Measurements from ENCODE around the gene TPM4. TPM values are rescaled to one million over a fixed set of nuclear protein-coding genes. Genes with fewer than 3 reads are reported as not detected.
A peak's percentile ranks its signal among the peaks of the same experiment; 100 is the strongest.

TPM4 gene
- total and polyA plus RNA-seq, 2 donors (not counting 1 experiment from before 2014, with no cell fraction given) = 65.4 to 127 TPM

- H2AFZ ChIP-seq (ENCODE audit: insufficient read depth, low read depth, low read length, poor library complexity, severe bottlenecking) = peak overlapping the region; percentile 20
- CTCF ChIA-PET = interaction anchor here (0.6 to 7.4 kb wide), 6 partner anchors 10 to 764 kb away, joined by 3 to 74 read pairs (median 6); partner anchors contain the start of gene FAM32A
- H3K9me3 ChIP-seq (ENCODE audit: control extremely low read depth in 1 of 3, control insufficient read depth in 2 of 3, insufficient read depth in 1 of 3, low read length in 2 of 3) = no peaks in the 10 kb centered on the region
- H3K9me3 Mint-ChIP-seq (ENCODE audit: insufficient read depth) = no peaks in the 10 kb centered on the region
- TF ChIP-seq, protein P1, sequence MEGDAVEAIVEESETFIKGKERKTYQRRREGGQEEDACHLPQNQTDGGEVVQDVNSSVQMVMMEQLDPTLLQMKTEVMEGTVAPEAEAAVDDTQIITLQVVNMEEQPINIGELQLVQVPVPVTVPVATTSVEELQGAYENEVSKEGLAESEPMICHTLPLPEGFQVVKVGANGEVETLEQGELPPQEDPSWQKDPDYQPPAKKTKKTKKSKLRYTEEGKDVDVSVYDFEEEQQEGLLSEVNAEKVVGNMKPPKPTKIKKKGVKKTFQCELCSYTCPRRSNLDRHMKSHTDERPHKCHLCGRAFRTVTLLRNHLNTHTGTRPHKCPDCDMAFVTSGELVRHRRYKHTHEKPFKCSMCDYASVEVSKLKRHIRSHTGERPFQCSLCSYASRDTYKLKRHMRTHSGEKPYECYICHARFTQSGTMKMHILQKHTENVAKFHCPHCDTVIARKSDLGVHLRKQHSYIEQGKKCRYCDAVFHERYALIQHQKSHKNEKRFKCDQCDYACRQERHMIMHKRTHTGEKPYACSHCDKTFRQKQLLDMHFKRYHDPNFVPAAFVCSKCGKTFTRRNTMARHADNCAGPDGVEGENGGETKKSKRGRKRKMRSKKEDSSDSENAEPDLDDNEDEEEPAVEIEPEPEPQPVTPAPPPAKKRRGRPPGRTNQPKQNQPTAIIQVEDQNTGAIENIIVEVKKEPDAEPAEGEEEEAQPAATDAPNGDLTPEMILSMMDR (IDR thresholded peaks at IDR 0.05) = no peak
- no peak for TF ChIP-seq EZH2 (IDR thresholded peaks at IDR 0.05; ENCODE audit: borderline replicate concordance, insufficient read depth, low read depth, low read length, poor library complexity, severe bottlenecking)
- H3K4me3 Mint-ChIP-seq = peak overlapping the region; percentile 88
- WGBS (ENCODE audit: insufficient coverage) = under 1% methylated on average over 50 of the region's 56 CpGs
- peak overlapping the region; percentile 84 for H3K4me2 ChIP-seq (replicated peaks; ENCODE audit: low read depth, low read length, poor library complexity, severe bottlenecking)
- H3K27ac ChIP-seq (ENCODE audit: low read length in 2 of 2) = peak overlapping the region; percentile 80 to 91
- intact Hi-C loops (cut with micrococcal nuclease) = loop anchor here (10.0 kb wide), 1 partner anchor 308 kb away; no protein-coding TSS in a partner anchor
- no peaks in the 10 kb centered on the region for H3K27me3 Mint-ChIP-seq
- POLR2A ChIA-PET = interaction anchor here (0.6 to 2.4 kb wide), 9 partner anchors 14 to 630 kb away, joined by 3 to 15 read pairs (median 5); partner anchors contain the start of genes HSH2D and RAB8A
- H4K20me1 ChIP-seq (ENCODE audit: control insufficient read depth, insufficient read depth, low read length, poor library complexity, severe bottlenecking) = peaks cover 19% of the 10 kb centered on the region
- peak overlapping the region; percentile 94 for H3K27ac Mint-ChIP-seq
- peaks cover 0 to 11% of the 10 kb centered on the region in 2 experiments for H3K36me3 ChIP-seq (replicated peaks in 1 of 2; ENCODE audit: control extremely low read depth in 1 of 2, control insufficient read depth in 1 of 2, extremely low read depth in 1 of 2, insufficient read depth in 2 of 2, low read length in 1 of 2)
- peak overlapping the region; percentile 56 to 86 (median 73) for H3K4me3 ChIP-seq (ENCODE audit: control extremely low read depth in 1 of 5, extremely low read depth in 1 of 5, insufficient read depth in 1 of 5, low read depth in 2 of 5, low read length in 4 of 5)
- peaks cover 55% of the 10 kb centered on the region for H3K79me2 ChIP-seq (ENCODE audit: control insufficient read depth, insufficient read depth, low read length)
- H3K9ac ChIP-seq (ENCODE audit: low read length) = peak overlapping the region; percentile 84
- no peaks in the 10 kb centered on the region for H3K27me3 ChIP-seq (replicated peaks in 1 of 4; ENCODE audit: control extremely low read depth in 1 of 4, control insufficient read depth in 3 of 4, insufficient read depth in 4 of 4, low read length in 3 of 4)
- H3K4me1 ChIP-seq (ENCODE audit: control insufficient read depth in 2 of 2, insufficient read depth in 2 of 2, low read length in 2 of 2) = peaks cover 34 to 58% of the 10 kb centered on the region in 2 donors
- peak; percentile 57 for DNase-seq
- no peak for ATAC-seq (ENCODE audit: low read depth)
- H3K4me1 Mint-ChIP-seq = peaks cover 65% of the 10 kb centered on the region
Observed at GRCh38 chr19:16076958-16077611, 790 bp downstream of the TPM4 start.
